H1 (cell line): ENCODE data around the gene MCHR2. TPM values are rescaled to one million over a fixed set of nuclear protein-coding genes. Genes with fewer than 3 reads are reported as not detected.

Source experiments
- CTCF ChIA-PET: fragments of 300-600 bp; sonication (Branson Sonifier 250); formaldehyde crosslinking; loops from one replicate; lab custom pipeline; 2021; ENCODE audit not compliant: partially characterized antibody; lab: Charles Lee
- POLR2A ChIA-PET: fragments of 300-600 bp; sonication (Branson Sonifier 250); formaldehyde crosslinking; loops from one replicate; lab custom pipeline; 2021; ENCODE audit warnings: inconsistent platforms; ENCODE audit not compliant: partially characterized antibody; lab: Charles Lee
- DNase-seq, 2 experiments: peaks; one replicate each; pipeline versions ENCODE4 v3.0.0 to v3.0.0-alpha.2; 2010 to 2022; ENCODE audit warnings: low spot score in 2 of 2, low read depth in 1 of 2, mixed read lengths in 1 of 2
- FAIRE-seq: peaks from 2 replicates; lab custom pipeline; 2011; peaks lifted over from hg19 to GRCh38; lab: Jason Lieb, UNC
- H2AFZ ChIP-seq: 2 replicates; pipeline ENCODE4 v1.8.1; 2012; ENCODE audit warnings: low read length, inconsistent platforms
- H2AK5ac ChIP-seq: 2 replicates; pipeline ENCODE4 v1.6.1; 2013; ENCODE audit warnings: low read depth, low read length
- H2BK120ac ChIP-seq: replicated peaks from 2 replicates; pipeline ENCODE3; 2013; ENCODE audit warnings: low read depth, low read length, inconsistent platforms
- H2BK12ac ChIP-seq: 2 replicates; pipeline ENCODE4 v1.6.1; 2013; ENCODE audit warnings: low read depth, low read length
- H2BK15ac ChIP-seq: 2 replicates; pipeline ENCODE4 v1.6.1; 2013; ENCODE audit warnings: low read length
- H2BK20ac ChIP-seq: 2 replicates; pipeline ENCODE4 v1.6.1; 2013; ENCODE audit warnings: low read length
- H2BK5ac ChIP-seq: 2 replicates; pipeline ENCODE4 v1.6.1; 2013; ENCODE audit warnings: low read depth, low read length
- H3K14ac ChIP-seq: 2 replicates; pipeline ENCODE4 v1.6.1; 2013; ENCODE audit warnings: inconsistent platforms; ENCODE audit not compliant: insufficient read length
- H3K18ac ChIP-seq: 2 replicates; pipeline ENCODE4 v1.6.1; 2013; ENCODE audit warnings: low read length; ENCODE audit errors: extremely low read depth
- H3K23ac ChIP-seq: 2 replicates; pipeline ENCODE4 v1.6.1; 2013; ENCODE audit warnings: inconsistent platforms; ENCODE audit not compliant: insufficient read length
- H3K23me2 ChIP-seq: 2 replicates; pipeline ENCODE4 v1.6.1; 2013; ENCODE audit warnings: low read depth, low read length
- H3K27ac ChIP-seq: 2 replicates; pipeline ENCODE4 v1.6.1; 2011; ENCODE audit warnings: low read depth, low read length, inconsistent platforms
- H3K27me3 ChIP-seq, 4 experiments: replicated peaks in 1 of 4; 1 replicate in 1 of 4; 2 replicates in 3 of 4; pipeline versions ENCODE4 v1.6.1 to v1.8.1; 2011 to 2013; ENCODE audit warnings: low read length in 3 of 4, mild to moderate bottlenecking in 3 of 4, inconsistent platforms in 2 of 4, mixed read lengths in 2 of 4, moderate library complexity in 1 of 4; ENCODE audit not compliant: control insufficient read depth in 3 of 4, insufficient read depth in 3 of 4; ENCODE audit errors: extremely low read depth in 1 of 4
- H3K36me3 ChIP-seq, 4 experiments: 2 replicates each; pipeline versions ENCODE4 v1.6.1 to v1.8.1; 2011 to 2013; ENCODE audit warnings: mild to moderate bottlenecking in 4 of 4, low read length in 3 of 4, moderate library complexity in 2 of 4, control low read depth in 1 of 4, inconsistent platforms in 1 of 4; ENCODE audit not compliant: insufficient read depth in 4 of 4, control insufficient read depth in 2 of 4
- H3K4ac ChIP-seq: replicated peaks from 2 replicates; pipeline ENCODE3; 2013; ENCODE audit warnings: low read length, low read depth, mixed read lengths, inconsistent platforms; ENCODE audit not compliant: insufficient read length
- H3K4me1 ChIP-seq, 4 experiments: replicated peaks in 1 of 4; 1 replicate in 1 of 4; 2 replicates in 3 of 4; pipeline versions ENCODE4 v1.6.1 to v1.8.1; 2011 to 2013; ENCODE audit warnings: low read length in 3 of 4, inconsistent platforms in 2 of 4, mixed read lengths in 1 of 4; ENCODE audit not compliant: insufficient read depth in 4 of 4, control insufficient read depth in 3 of 4
- H3K4me2 ChIP-seq, 2 experiments: 2 replicates each; pipeline versions ENCODE4 v1.6.1 to v1.8.1; 2011 to 2013; ENCODE audit warnings: low read depth in 2 of 2, low read length in 2 of 2, control low read depth in 1 of 2, inconsistent platforms in 1 of 2, mild to moderate bottlenecking in 1 of 2; ENCODE audit not compliant: insufficient read depth in 1 of 2
- H3K4me3 ChIP-seq, 4 experiments: fragments of 200-600, 300-600 bp in 1 of 4; sonication (generic), shearing (Covaris generic), sonication (Bioruptor Twin) in 1 of 4; 2 replicates each; pipeline versions ENCODE4 v1.5.1 to v1.8.1; 2011 to 2016; ENCODE audit warnings: low read length in 4 of 4, low read depth in 3 of 4, control low read depth in 2 of 4, inconsistent platforms in 2 of 4, mild to moderate bottlenecking in 2 of 4, mixed read lengths in 1 of 4, moderate library complexity in 1 of 4; ENCODE audit not compliant: insufficient read depth in 2 of 4; ENCODE audit errors: extremely low read depth in 1 of 4
- H3K56ac ChIP-seq: replicated peaks from 2 replicates; pipeline ENCODE3; 2013; ENCODE audit warnings: low read depth, mild to moderate bottlenecking, mixed read lengths, low read length, inconsistent platforms; ENCODE audit not compliant: insufficient read length
- H3K79me1 ChIP-seq: 2 replicates; pipeline ENCODE4 v1.6.1; 2013; ENCODE audit warnings: low read depth, low read length, control low read depth
- H3K79me2 ChIP-seq, 2 experiments: 2 replicates each; pipeline versions ENCODE4 v1.6.1 to v1.8.1; 2012 to 2013; ENCODE audit warnings: low read length in 2 of 2, mild to moderate bottlenecking in 2 of 2, inconsistent platforms in 1 of 2; ENCODE audit not compliant: insufficient read depth in 2 of 2, control insufficient read depth in 1 of 2
- H3K9ac ChIP-seq, 4 experiments: replicated peaks in 1 of 4; 1 replicate in 1 of 4; 2 replicates in 3 of 4; pipeline versions ENCODE4 v1.6.1 to v1.8.1; 2011 to 2013; ENCODE audit warnings: low read depth in 3 of 4, low read length in 3 of 4, control low read depth in 2 of 4, mild to moderate bottlenecking in 2 of 4, moderate library complexity in 2 of 4, inconsistent platforms in 1 of 4; ENCODE audit errors: extremely low read depth in 1 of 4
- H3K9me3 ChIP-seq, 2 experiments: 2 replicates each; pipeline versions ENCODE4 v1.6.1 to v1.8.1; 2012 to 2013; ENCODE audit warnings: mild to moderate bottlenecking in 2 of 2, moderate library complexity in 2 of 2, control low read depth in 1 of 2, inconsistent platforms in 1 of 2, low read depth in 1 of 2, low read length in 1 of 2, mixed read lengths in 1 of 2; ENCODE audit not compliant: insufficient read depth in 2 of 2
- H4K20me1 ChIP-seq, 2 experiments: replicated peaks in 1 of 2; 2 replicates each; pipeline versions ENCODE3 to v1.8.1; 2011 to 2013; ENCODE audit warnings: inconsistent platforms in 2 of 2, low read length in 2 of 2, mild to moderate bottlenecking in 1 of 2; ENCODE audit not compliant: insufficient read depth in 2 of 2, control insufficient read depth in 1 of 2
- H4K5ac ChIP-seq: 2 replicates; pipeline ENCODE4 v1.6.1; 2013; ENCODE audit warnings: low read length, low read depth, mixed read lengths, inconsistent platforms; ENCODE audit not compliant: insufficient read length
- H4K8ac ChIP-seq: 2 replicates; pipeline ENCODE4 v1.8.0; 2013; ENCODE audit warnings: mild to moderate bottlenecking, moderate library complexity, low read length, inconsistent platforms; ENCODE audit not compliant: insufficient read depth; ENCODE audit errors: extremely low read depth
- H4K91ac ChIP-seq: replicated peaks from 2 replicates; pipeline ENCODE3; 2013; ENCODE audit warnings: low read length, mixed read lengths, inconsistent platforms; ENCODE audit not compliant: insufficient read length
- CTBP2 ChIP-seq: IDR thresholded peaks from 2 replicates; pipeline ENCODE4 v1.7.0; 2011; ENCODE audit warnings: borderline replicate concordance, mild to moderate bottlenecking, moderate library complexity, mixed read lengths, low read length; ENCODE audit not compliant: insufficient read depth, insufficient read length
- GABPA ChIP-seq: IDR thresholded peaks from 2 replicates; pipeline ENCODE4 v1.6.1; 2011; ENCODE audit warnings: mild to moderate bottlenecking, low read length, moderate library complexity, borderline replicate concordance; ENCODE audit not compliant: insufficient read depth
- KDM5A ChIP-seq: fragments of 200-600 bp; IDR thresholded peaks from 2 replicates; pipeline ENCODE4 v1.7.1; 2012; ENCODE audit warnings: mild to moderate bottlenecking, low read length, inconsistent platforms, mixed read lengths
- RNF2 ChIP-seq: fragments of 200-900, 300-1000 bp; sonication (generic); IDR thresholded peaks from 2 replicates; pipeline ENCODE4 v1.7.1; 2016; ENCODE audit warnings: borderline replicate concordance, low read depth, mild to moderate bottlenecking, antibody characterized with exemption, low read length; ENCODE audit not compliant: poor library complexity, severe bottlenecking; ENCODE audit errors: missing control alignments
- RXRA ChIP-seq: IDR thresholded peaks from 2 replicates; pipeline ENCODE4 v1.6.1; 2011; ENCODE audit warnings: low read depth, mild to moderate bottlenecking, low read length, moderate library complexity; ENCODE audit not compliant: insufficient read depth
- SP2 ChIP-seq: IDR thresholded peaks from 2 replicates; pipeline ENCODE4 v1.6.1; 2012; ENCODE audit warnings: mild to moderate bottlenecking, low read length, inconsistent platforms
- WGBS, 2 experiments: shearing (Covaris generic) in 1 of 2; methylation state at CpG; one replicate each; pipeline versions ENCODE4 v1.1.6 to v1.1.7; 2013 to 2015; ENCODE audit warnings: low lambda C conversion rate in 2 of 2, mixed read lengths in 2 of 2, inconsistent platforms in 1 of 2, low coverage in 1 of 2, missing lambda C conversion rate in 1 of 2; ENCODE audit not compliant: insufficient replicate concordance in 2 of 2, insufficient coverage in 1 of 2, insufficient read length in 1 of 2; ENCODE audit errors: extremely low coverage in 1 of 2, missing lambda C conversion rate in 1 of 2; 5-methylcytosine and 5-hydroxymethylcytosine counted together
- polyA plus RNA-seq, 7 experiments: library from polyadenylated mRNA; depleted of rRNA in 3 of 7; stranded (reverse) in 5 of 7; unstranded in 2 of 7; fragments of >200 nt in 5 of 7; fragments of 200-250 nt in 2 of 7; gene quantifications; 1 replicate in 5 of 7; 2 replicates in 1 of 7; 4 replicates in 1 of 7; pipeline versions ENCODE4 v1.2.1 to v1.2.3, GENCODE V29; 2011 to 2013; ENCODE audit warnings: missing spikeins in 2 of 7, mixed read lengths in 2 of 7
- total RNA-seq: library from RNA; stranded (reverse); fragmentation: NEBNext Ultra II Directional; extraction: Animal tissue kit (Norgen Biotek cat#: 25700); gene quantifications from 2 replicates; pipeline ENCODE4 v1.2.1, GENCODE V29; 2021
- TF ChIP-seq, protein P1 (sequence below): IDR thresholded peaks from 2 replicates; pipeline ENCODE4 v1.6.1; 2012; ENCODE audit warnings: low read length, inconsistent platforms
- TF ChIP-seq, protein P2 (sequence below): IDR thresholded peaks from 2 replicates; pipeline ENCODE4 v1.6.1; 2012; ENCODE audit warnings: inconsistent platforms
- TF ChIP-seq, protein P3 (sequence below): IDR thresholded peaks from 2 replicates; pipeline ENCODE4 v1.6.1; 2011; ENCODE audit warnings: low read length, improper control_type of control experiment

Gene MCHR2
- total and polyA plus RNA-seq, 2 of the 8 experiments (the other 6 are each of a cell fraction or from before 2014, with no cell fraction given), result not detected

DNA sequence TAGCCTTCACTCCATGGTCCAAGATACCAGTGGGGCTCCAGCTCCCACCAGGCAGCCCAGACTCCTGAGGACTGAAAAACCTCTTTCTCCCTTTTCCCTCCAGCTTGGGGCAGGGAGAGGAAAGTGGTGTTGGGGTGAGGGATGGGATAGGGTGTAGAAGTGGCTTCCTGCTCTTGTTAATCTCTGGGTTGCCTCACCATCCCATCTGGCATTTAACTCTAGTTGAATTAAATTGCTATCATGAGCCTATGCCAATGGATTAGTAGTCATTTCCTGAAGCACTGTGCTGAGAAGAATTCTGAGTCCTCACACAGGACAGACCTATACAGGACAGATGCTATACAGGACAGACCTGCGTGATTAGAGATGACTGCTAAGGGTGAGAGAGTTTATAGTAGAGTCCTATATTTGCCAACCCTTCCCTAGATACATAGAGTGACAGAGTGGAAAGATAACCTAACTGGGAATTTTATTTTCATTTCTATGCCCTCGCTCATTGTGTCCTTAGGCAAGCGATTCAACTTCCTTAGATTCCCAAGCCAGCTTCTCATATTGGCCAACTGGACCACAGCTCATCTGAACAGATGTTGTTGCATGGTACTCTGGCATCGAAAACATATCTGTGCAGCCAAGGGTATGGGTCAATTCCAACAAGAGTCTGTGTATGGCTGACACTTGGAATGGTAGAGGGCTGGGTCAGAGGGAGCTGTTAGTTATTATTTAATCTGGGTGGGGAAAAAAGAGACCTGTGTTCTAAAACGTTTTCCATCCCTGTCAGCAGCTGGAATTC is 42.8 kb downstream of the MCHR2 start:
- H2BK20ac ChIP-seq, result no peak overlapping the region
- no peak overlapping the region for H4K5ac ChIP-seq
- H3K14ac ChIP-seq, result no peak overlapping the region
- no peak overlapping the region for H2BK120ac ChIP-seq
- no peak overlapping the region for H4K8ac ChIP-seq
- no peak overlapping the region for H3K9ac ChIP-seq
- no peaks in the 10 kb centered on the region for H3K79me1 ChIP-seq
- H3K79me2 ChIP-seq, result no peaks in the 10 kb centered on the region
- no peak overlapping the region for H3K4ac ChIP-seq
- H2BK15ac ChIP-seq, result no peak overlapping the region
- no peaks in the 10 kb centered on the region for H4K20me1 ChIP-seq
- no peak for DNase-seq
- H2BK5ac ChIP-seq, result no peak overlapping the region
- no peak overlapping the region for H2AK5ac ChIP-seq
- 89% methylated on average over 5 of the region's 5 CpGs; no CpG with 5 or more reads in 1 of the 2 experiments for WGBS, 2 experiments
- H3K4me2 ChIP-seq, result no peak overlapping the region
- ChIA-PET POLR2A (no interaction called here), CTCF (no interaction called here)
- no peak overlapping the region for H3K4me3 ChIP-seq
- no peak for FAIRE-seq
- H2BK12ac ChIP-seq, result no peak overlapping the region
- no peak overlapping the region for H3K18ac ChIP-seq
- H3K23ac ChIP-seq, result no peak overlapping the region
- no peaks in the 10 kb centered on the region for H3K23me2 ChIP-seq
- no peaks in the 10 kb centered on the region for H3K9me3 ChIP-seq
- no peaks in the 10 kb centered on the region for H3K4me1 ChIP-seq
- no peak overlapping the region for H2AFZ ChIP-seq
- H4K91ac ChIP-seq, result no peak overlapping the region
- H3K36me3 ChIP-seq, result no peaks in the 10 kb centered on the region; a peak in 1 of 8 replicates
- no peaks in the 10 kb centered on the region for H3K27me3 ChIP-seq
- H3K56ac ChIP-seq, result no peak overlapping the region
- no peak overlapping the region for H3K27ac ChIP-seq
- TF ChIP-seq SP2 (no peak), CTBP2 (no peak), RNF2 (no peak), RXRA (no peak), GABPA (no peak), KDM5A (no peak)
- TF ChIP-seq, protein P1, sequence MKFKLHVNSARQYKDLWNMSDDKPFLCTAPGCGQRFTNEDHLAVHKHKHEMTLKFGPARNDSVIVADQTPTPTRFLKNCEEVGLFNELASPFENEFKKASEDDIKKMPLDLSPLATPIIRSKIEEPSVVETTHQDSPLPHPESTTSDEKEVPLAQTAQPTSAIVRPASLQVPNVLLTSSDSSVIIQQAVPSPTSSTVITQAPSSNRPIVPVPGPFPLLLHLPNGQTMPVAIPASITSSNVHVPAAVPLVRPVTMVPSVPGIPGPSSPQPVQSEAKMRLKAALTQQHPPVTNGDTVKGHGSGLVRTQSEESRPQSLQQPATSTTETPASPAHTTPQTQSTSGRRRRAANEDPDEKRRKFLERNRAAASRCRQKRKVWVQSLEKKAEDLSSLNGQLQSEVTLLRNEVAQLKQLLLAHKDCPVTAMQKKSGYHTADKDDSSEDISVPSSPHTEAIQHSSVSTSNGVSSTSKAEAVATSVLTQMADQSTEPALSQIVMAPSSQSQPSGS, result no peak
- TF ChIP-seq, protein P2, sequence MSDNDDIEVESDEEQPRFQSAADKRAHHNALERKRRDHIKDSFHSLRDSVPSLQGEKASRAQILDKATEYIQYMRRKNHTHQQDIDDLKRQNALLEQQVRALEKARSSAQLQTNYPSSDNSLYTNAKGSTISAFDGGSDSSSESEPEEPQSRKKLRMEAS, result no peak
- TF ChIP-seq, protein P3, sequence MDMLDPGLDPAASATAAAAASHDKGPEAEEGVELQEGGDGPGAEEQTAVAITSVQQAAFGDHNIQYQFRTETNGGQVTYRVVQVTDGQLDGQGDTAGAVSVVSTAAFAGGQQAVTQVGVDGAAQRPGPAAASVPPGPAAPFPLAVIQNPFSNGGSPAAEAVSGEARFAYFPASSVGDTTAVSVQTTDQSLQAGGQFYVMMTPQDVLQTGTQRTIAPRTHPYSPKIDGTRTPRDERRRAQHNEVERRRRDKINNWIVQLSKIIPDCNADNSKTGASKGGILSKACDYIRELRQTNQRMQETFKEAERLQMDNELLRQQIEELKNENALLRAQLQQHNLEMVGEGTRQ, result no peak
